IMR-90 (cell line): Measurements from ENCODE around the gene CARD16. TPM values are rescaled to one million over a fixed set of nuclear protein-coding genes. Genes with fewer than 3 reads are reported as not detected.

Source experiments
- ATAC-seq: fragments of 200-7000 bp; cut with Tn5 transposase; 2 replicates; pipeline ENCODE4 v1.9.1; 2020; ENCODE audit warnings: low read depth, mild to moderate bottlenecking, moderate library complexity
- BruUV-seq: library from RNA; stranded (reverse); fragments of 400-500 nt; replicated peaks from 2 replicates; lab custom pipeline; 2021; lab: Mats Ljungman, UMichigan
- CTCF ChIA-PET: fragments of 300-600 bp; formaldehyde crosslinking; extraction: SDS; loops from one replicate; lab custom pipeline; 2021; ENCODE audit warnings: antibody characterized with exemption; lab: Yijun Ruan, JAX
- POLR2A ChIA-PET: fragments of 300-600 bp; sonication (Branson Sonifier 250); formaldehyde crosslinking; loops from one replicate; lab custom pipeline; 2022; ENCODE audit warnings: antibody characterized with exemption; ENCODE audit not compliant: unreplicated experiment; lab: Charles Lee
- DNase-seq: peaks from one replicate; pipeline ENCODE4 v3.0.0; 2013
- H2AFZ ChIP-seq: replicated peaks from 2 replicates; pipeline ENCODE3; 2013; ENCODE audit warnings: low read length, mild to moderate bottlenecking; ENCODE audit not compliant: poor library complexity
- H2AK5ac ChIP-seq: 2 replicates; pipeline ENCODE4 v1.6.1; 2013; ENCODE audit warnings: low read depth, low read length, inconsistent platforms
- H2AK9ac ChIP-seq: replicated peaks from 2 replicates; pipeline ENCODE3; 2013; ENCODE audit warnings: mild to moderate bottlenecking, low read depth, low read length, moderate library complexity; ENCODE audit not compliant: poor library complexity
- H2BK120ac ChIP-seq: 2 replicates; pipeline ENCODE4 v1.6.1; 2013; ENCODE audit warnings: low read depth, low read length, inconsistent platforms
- H2BK15ac ChIP-seq: 3 replicates; pipeline ENCODE4 v1.6.1; 2013; ENCODE audit warnings: low read depth, low read length, inconsistent platforms
- H2BK20ac ChIP-seq: 2 replicates; pipeline ENCODE4 v1.6.1; 2013; ENCODE audit warnings: low read depth, mild to moderate bottlenecking, inconsistent platforms, low read length, moderate library complexity
- H2BK5ac ChIP-seq: 2 replicates; pipeline ENCODE4 v1.6.1; 2013; ENCODE audit warnings: mild to moderate bottlenecking, low read depth, low read length, inconsistent platforms; ENCODE audit not compliant: poor library complexity, severe bottlenecking
- H3K14ac ChIP-seq: replicated peaks from 2 replicates; pipeline ENCODE4 v1.6.1; 2013; ENCODE audit warnings: low read depth, low read length, inconsistent platforms
- H3K18ac ChIP-seq: 2 replicates; pipeline ENCODE4 v1.6.1; 2013; ENCODE audit warnings: low read depth, low read length, control low read depth
- H3K23ac ChIP-seq: 2 replicates; pipeline ENCODE4 v1.6.1; 2013; ENCODE audit warnings: low read depth, low read length, inconsistent platforms
- H3K27ac ChIP-seq: 2 replicates; pipeline ENCODE4 v1.5.1; 2013; ENCODE audit warnings: mild to moderate bottlenecking, control low read depth, low read length; ENCODE audit not compliant: insufficient read depth
- H3K27me3 ChIP-seq: 2 replicates; pipeline ENCODE4 v1.6.1; 2013; ENCODE audit warnings: low read length; ENCODE audit not compliant: control insufficient read depth, insufficient read depth
- H3K36me3 ChIP-seq: 2 replicates; pipeline ENCODE4 v1.6.1; 2013; ENCODE audit warnings: low read length, mixed read lengths; ENCODE audit not compliant: control insufficient read depth, insufficient read depth
- H3K4ac ChIP-seq: 2 replicates; pipeline ENCODE4 v1.6.1; 2013; ENCODE audit warnings: low read depth, low read length, inconsistent platforms
- H3K4me1 ChIP-seq: 2 replicates; pipeline ENCODE4 v1.6.1; 2013; ENCODE audit warnings: low read length, mixed read lengths; ENCODE audit not compliant: control insufficient read depth, insufficient read depth
- H3K4me2 ChIP-seq: 2 replicates; pipeline ENCODE4 v1.6.1; 2013; ENCODE audit warnings: low read depth, mild to moderate bottlenecking, control low read depth, low read length, moderate library complexity
- H3K4me3 ChIP-seq: 2 replicates; pipeline ENCODE4 v1.5.1; 2013; ENCODE audit warnings: low read depth, mild to moderate bottlenecking, control low read depth, low read length, moderate library complexity; ENCODE audit not compliant: insufficient read depth
- H3K56ac ChIP-seq: 2 replicates; pipeline ENCODE4 v1.6.1; 2013; ENCODE audit warnings: low read length, inconsistent platforms; ENCODE audit not compliant: insufficient read depth; ENCODE audit errors: extremely low read depth
- H3K79me1 ChIP-seq, 2 experiments: 2 replicates each; pipeline ENCODE4 v1.6.1; 2013; ENCODE audit warnings: low read length in 2 of 2, inconsistent platforms in 1 of 2, low read depth in 1 of 2
- H3K9ac ChIP-seq: 2 replicates; pipeline ENCODE4 v1.6.1; 2013; ENCODE audit warnings: low read depth, low read length, control low read depth
- H3K9me1 ChIP-seq: 2 replicates; pipeline ENCODE4 v1.6.1; 2013; ENCODE audit warnings: low read length, inconsistent platforms; ENCODE audit not compliant: insufficient read depth
- H3K9me3 ChIP-seq: 2 replicates; pipeline ENCODE4 v1.6.1; 2013; ENCODE audit warnings: low read length; ENCODE audit not compliant: control insufficient read depth, insufficient read depth
- H4K20me1 ChIP-seq: 2 replicates; pipeline ENCODE4 v1.6.1; 2013; ENCODE audit warnings: low read length, inconsistent platforms; ENCODE audit not compliant: insufficient read depth
- H4K5ac ChIP-seq: 2 replicates; pipeline ENCODE4 v1.6.1; 2013; ENCODE audit warnings: mild to moderate bottlenecking, low read depth, low read length, control low read depth
- H4K8ac ChIP-seq, 2 experiments: 2 replicates each; pipeline ENCODE4 v1.6.1; 2013; ENCODE audit warnings: low read depth in 2 of 2, low read length in 2 of 2, control low read depth in 1 of 2, inconsistent platforms in 1 of 2
- H4K91ac ChIP-seq: 2 replicates; pipeline ENCODE4 v1.6.1; 2013; ENCODE audit warnings: low read depth, low read length, inconsistent platforms; ENCODE audit not compliant: insufficient read depth
- BHLHE40 ChIP-seq: fragments of 150-350 bp; IDR thresholded peaks from 2 replicates; pipeline ENCODE4 v1.6.1; 2016; ENCODE audit warnings: mild to moderate bottlenecking, low read depth, low read length
- CEBPB ChIP-seq: IDR thresholded peaks from 2 replicates; pipeline ENCODE4 v1.6.1; 2012; ENCODE audit warnings: low read depth, low read length, improper control_type of control experiment
- CHD1 ChIP-seq: IDR thresholded peaks from 2 replicates; pipeline ENCODE4 v1.6.1; 2012; ENCODE audit warnings: low read depth, low read length, improper control_type of control experiment
- CTCF ChIP-seq: conservative IDR thresholded peaks from 2 replicates; pipeline ENCODE4 v1.5.1; 2012; ENCODE audit warnings: mild to moderate bottlenecking, low read depth, low read length, improper control_type of control experiment
- FOS ChIP-seq: fragments of 150-350 bp; IDR thresholded peaks from 2 replicates; pipeline ENCODE4 v1.6.1; 2016; ENCODE audit warnings: low read depth, low read length
- MAFK ChIP-seq: IDR thresholded peaks from 2 replicates; pipeline ENCODE4 v1.6.1; 2012; ENCODE audit warnings: low read depth, low read length, improper control_type of control experiment
- MAZ ChIP-seq: IDR thresholded peaks from 2 replicates; pipeline ENCODE4 v1.6.1; 2012; ENCODE audit warnings: low read depth, mild to moderate bottlenecking, low read length, improper control_type of control experiment, moderate library complexity, borderline replicate concordance
- MXI1 ChIP-seq: IDR thresholded peaks from 2 replicates; pipeline ENCODE4 v1.6.1; 2012; ENCODE audit warnings: low read depth, mild to moderate bottlenecking, low read length, moderate library complexity, borderline replicate concordance
- NFE2L2 ChIP-seq: fragments of 150-350 bp; IDR thresholded peaks from 2 replicates; pipeline ENCODE4 v1.6.1; 2016; ENCODE audit warnings: low read depth, mild to moderate bottlenecking, low read length
- POLR2A ChIP-seq: IDR thresholded peaks from 2 replicates; pipeline ENCODE4 v1.6.1; 2012; ENCODE audit warnings: mild to moderate bottlenecking, low read depth, low read length
- RAD21 ChIP-seq: IDR thresholded peaks from 2 replicates; pipeline ENCODE4 v1.6.1; 2012; ENCODE audit warnings: low read length, improper control_type of control experiment
- RCOR1 ChIP-seq: IDR thresholded peaks from 2 replicates; pipeline ENCODE4 v1.6.1; 2012; ENCODE audit warnings: mild to moderate bottlenecking, low read length, improper control_type of control experiment; ENCODE audit not compliant: insufficient replicate concordance
- RFX5 ChIP-seq: IDR thresholded peaks from 2 replicates; pipeline ENCODE4 v1.8.0; 2012; ENCODE audit warnings: low read depth, mild to moderate bottlenecking, low read length, moderate library complexity
- SMC3 ChIP-seq: fragments of 150-350 bp; IDR thresholded peaks from 2 replicates; pipeline ENCODE4 v1.6.1; 2016; ENCODE audit warnings: low read depth, mild to moderate bottlenecking, antibody characterized with exemption, low read length, moderate library complexity
- USF2 ChIP-seq: fragments of 150-350 bp; IDR thresholded peaks from 2 replicates; pipeline ENCODE4 v1.6.1; 2017; ENCODE audit warnings: mild to moderate bottlenecking, antibody characterized with exemption, low read length, low read depth
- WGBS, 2 experiments: methylation state at CpG; one replicate each; pipeline versions ENCODE4 v1.1.5 to v1.1.7; 2013; ENCODE audit warnings: missing lambda C conversion rate in 2 of 2; ENCODE audit not compliant: insufficient read length in 1 of 2; ENCODE audit errors: extremely low coverage in 2 of 2; 5-methylcytosine and 5-hydroxymethylcytosine counted together
- dilution Hi-C: fragments of 300-500 bp; cut with HindIII; formaldehyde crosslinking; loops from one replicate; pipeline ENCODE4 v1.14.3; 2018; ENCODE audit warnings: low sequenced_read_pairs; ENCODE audit not compliant: unreplicated experiment
- in situ Hi-C: fragments of 300-500 bp; cut with MboI; formaldehyde crosslinking; loops from 3 replicates; pipeline ENCODE4 v1.14.3; 2019; ENCODE audit warnings: low sequenced_read_pairs, inconsistent platforms, mixed read lengths
- intact Hi-C: fragments of 100-400 bp; cut with micrococcal nuclease; formaldehyde crosslinking; loops from 2 replicates; pipeline ENCODE4 v1.10.0; 2022
- polyA plus RNA-seq, 3 experiments: library from polyadenylated mRNA; depleted of rRNA; stranded (reverse); fragments of >200 nt; gene quantifications; 2 replicates each; pipeline ENCODE4 v1.2.3, GENCODE V29; 2012; ENCODE audit warnings: low replicate concordance in 1 of 3
- total RNA-seq: library from RNA; depleted of rRNA; stranded (reverse); fragments of >200 nt; gene quantifications from 2 replicates; pipeline ENCODE4 v1.2.3, GENCODE V29; 2012
- TF ChIP-seq, protein P1 (sequence below): fragments of 150-350 bp; IDR thresholded peaks from 2 replicates; pipeline ENCODE4 v1.6.1; 2016; ENCODE audit warnings: low read depth, mild to moderate bottlenecking, low read length, moderate library complexity, borderline replicate concordance

Gene CARD16
- total and polyA plus RNA-seq, 2 of the 4 experiments (the other 2 are of a cell fraction) = 7.9 to 29.2 TPM

- 100% methylated on average over 2 of the region's 4 CpGs; no CpG with 5 or more reads in 1 of the 2 experiments for WGBS, 2 experiments
- Histone ChIP-seq H3K36me3 (no peaks in the 10 kb centered on the region), H3K4me2 (no peak overlapping the region), H3K14ac (no peak overlapping the region), H4K91ac (no peak overlapping the region), H3K23ac (no peak overlapping the region), H3K4ac (no peak overlapping the region), H3K9me1 (0 out of 2 replicates have a peak, but pooled peaks cover 3% of the 10 kb centered on the region), H2AFZ (peak overlapping the region; percentile 51), H2BK20ac (0 out of 2 replicates have a peak overlapping the region, but pooled peaks have one; percentile 1), H3K9ac (no peak overlapping the region), H3K9me3 (no peaks in the 10 kb centered on the region), H2BK5ac (no peak overlapping the region), H4K20me1 (no peaks in the 10 kb centered on the region), H3K56ac (no peak overlapping the region), H4K8ac (no peak overlapping the region), H2AK9ac (peak overlapping the region; percentile 72), H3K27ac (no peak overlapping the region), H3K4me1 (no peaks in the 10 kb centered on the region), H3K4me3 (no peak overlapping the region), H2BK15ac (peak overlapping the region; percentile 33; the same call in 1 of the 3 replicates), H3K27me3 (no peaks in the 10 kb centered on the region), H3K18ac (no peak overlapping the region), H4K5ac (no peak overlapping the region), H2BK120ac (no peak overlapping the region), H3K79me1 (no peaks in the 10 kb centered on the region), H2AK5ac (0 out of 2 replicates have a peak overlapping the region, but pooled peaks have one; percentile 28)
- dilution Hi-C loops = no loop called here
- POLR2A ChIA-PET = no interaction called here
- TF ChIP-seq RFX5 (no peak), MAZ (no peak), SMC3 (no peak), CTCF (no peak), FOS (no peak), CEBPB (no peak), RAD21 (no peak), BHLHE40 (no peak), CHD1 (no peak), USF2 (no peak), RCOR1 (no peak), POLR2A (no peak), NFE2L2 (no peak), MAFK (no peak), MXI1 (no peak)
- TF ChIP-seq, protein P1, sequence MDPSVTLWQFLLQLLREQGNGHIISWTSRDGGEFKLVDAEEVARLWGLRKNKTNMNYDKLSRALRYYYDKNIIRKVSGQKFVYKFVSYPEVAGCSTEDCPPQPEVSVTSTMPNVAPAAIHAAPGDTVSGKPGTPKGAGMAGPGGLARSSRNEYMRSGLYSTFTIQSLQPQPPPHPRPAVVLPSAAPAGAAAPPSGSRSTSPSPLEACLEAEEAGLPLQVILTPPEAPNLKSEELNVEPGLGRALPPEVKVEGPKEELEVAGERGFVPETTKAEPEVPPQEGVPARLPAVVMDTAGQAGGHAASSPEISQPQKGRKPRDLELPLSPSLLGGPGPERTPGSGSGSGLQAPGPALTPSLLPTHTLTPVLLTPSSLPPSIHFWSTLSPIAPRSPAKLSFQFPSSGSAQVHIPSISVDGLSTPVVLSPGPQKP = no peak
- ATAC-seq = no peak
- CTCF ChIA-PET = no interaction called here
- in situ Hi-C loops = no loop called here
- no TSS peak for BruUV-seq
- DNase-seq = no peak
- intact Hi-C loops = no loop called here
Measured at GRCh38 chr11:104991994-104992393, 53.1 kb downstream of the CARD16 start.
